Anterior cingulate cortex (tissue), 58 donors: ENCODE measurements around the gene USP1.

Experiments
- DNase-seq, 58 donors: peaks; one replicate each; lab custom pipeline; 2025; lab: John Stamatoyannopoulos, UW

The USP1 gene

DNA sequence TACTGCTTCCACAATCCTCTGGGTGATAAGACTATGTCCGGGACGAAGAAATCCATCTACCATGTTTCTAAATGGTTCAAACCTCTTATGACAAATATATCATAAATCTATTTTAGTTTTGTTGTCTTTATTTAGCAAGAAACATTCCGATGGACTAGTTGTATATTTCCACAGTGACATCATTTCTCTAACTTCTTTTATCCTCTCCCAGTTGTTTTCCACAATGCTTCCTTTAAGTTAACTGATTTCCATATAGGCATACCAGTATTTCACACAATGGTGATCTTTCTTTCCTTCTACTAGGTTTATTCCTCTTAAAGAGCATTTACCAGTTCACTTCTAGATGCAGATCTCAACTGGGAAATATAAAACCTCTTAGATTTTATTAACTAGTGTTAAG is 44.8 kb downstream of the USP1 start:
- no peak for DNase-seq

DNA sequence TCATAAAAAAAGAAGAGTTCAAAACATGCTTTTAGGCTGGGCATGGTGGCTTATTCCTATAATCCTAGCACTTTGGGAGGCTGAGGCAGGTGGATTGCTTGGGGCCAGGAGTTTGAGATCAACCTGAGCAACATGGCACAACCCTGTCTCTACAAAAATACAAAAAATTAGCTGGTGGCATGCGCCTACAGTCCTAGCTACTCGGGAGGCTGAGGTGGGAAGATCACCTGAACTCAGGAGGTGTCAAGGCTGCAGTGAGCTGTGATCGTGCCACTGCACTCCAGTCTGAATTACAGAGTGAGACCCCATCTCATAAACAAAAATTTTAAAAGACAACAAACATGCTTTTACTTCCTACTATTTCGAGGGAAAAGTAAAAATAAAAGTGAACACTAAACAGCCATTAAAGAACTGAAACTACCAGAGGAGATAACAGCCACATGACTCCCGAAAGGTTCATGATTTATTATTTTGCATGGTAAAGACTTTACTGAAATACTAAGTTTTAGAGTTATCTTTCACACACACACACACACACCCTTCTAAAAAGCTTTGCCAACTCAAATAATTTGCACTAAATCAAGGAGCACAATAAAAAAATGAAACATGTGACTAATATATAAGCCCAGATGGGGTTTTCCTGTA is 48.1 kb downstream of the USP1 start:
- DNase-seq, result no peak

DNA sequence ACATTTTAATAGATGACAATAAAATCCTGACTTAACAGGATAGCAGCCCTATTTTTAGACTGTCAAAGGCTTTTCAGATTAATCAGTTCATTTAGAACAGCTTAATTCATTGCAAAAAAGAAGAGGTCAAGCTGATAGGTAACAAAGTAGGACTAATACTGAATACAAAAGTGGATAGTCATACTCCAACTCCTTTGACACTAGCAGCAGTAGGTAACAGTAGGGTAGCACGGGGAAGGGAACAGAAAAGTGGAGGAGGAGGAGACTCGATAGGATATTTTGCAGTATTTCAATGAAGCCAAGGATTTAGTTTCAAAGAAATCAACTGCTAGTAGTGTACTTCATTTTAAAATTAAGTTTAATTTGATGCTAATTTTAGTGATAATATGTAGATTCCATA is 51.1 kb downstream of the USP1 start:
- no peak for DNase-seq

GRCh38 chr1:62492521-62492920 is 55.7 kb downstream of the USP1 start:
- no peak for DNase-seq

DNA sequence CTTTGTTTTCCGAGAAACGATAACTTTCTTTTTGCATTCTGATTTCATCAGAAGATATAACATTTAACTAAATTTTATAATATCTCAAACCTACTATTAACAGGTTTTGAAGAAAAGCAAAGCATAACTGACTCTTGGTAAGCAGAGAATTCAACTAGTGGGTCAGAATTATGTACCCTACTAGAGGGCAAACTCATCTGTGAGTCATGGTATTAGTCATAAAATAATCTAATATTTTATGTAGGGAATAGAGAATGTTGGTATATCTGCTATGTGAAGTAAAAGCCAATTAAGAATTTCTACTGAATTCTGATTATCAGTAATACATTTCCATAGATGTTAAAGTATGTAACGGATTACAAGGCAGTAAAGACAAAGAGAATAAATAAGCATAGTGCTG is 56.8 kb downstream of the USP1 start:
- no peak for DNase-seq

- DNase-seq, result no peak
These were observed 57.3 kb downstream of the USP1 start for GRCh38 chr1:62494137-62494536.

GRCh38 chr1:62500210-62500609 is 63.4 kb downstream of the USP1 start:
- no peak for DNase-seq
